ENCODE results near the gene GPX3. TPM values are rescaled to one million over a fixed set of nuclear protein-coding genes. Genes with fewer than 3 reads are reported as not detected.

Gene GPX3
- total RNA-seq, 2 donors from 2014 or later = not detected

GRCh38 chr5:151075698-151076331, 55.4 kb downstream of the GPX3 start:
- H3K9me3 Mint-ChIP-seq = no peaks in the 10 kb centered on the region
- peak overlapping the region; percentile 86 for H3K4me3 Mint-ChIP-seq
- no peak for DNase-seq (ENCODE audit: low spot score)
- ATAC-seq = no peak
- peaks cover 61 to 67% of the 10 kb centered on the region in 2 donors for H3K4me1 Mint-ChIP-seq (ENCODE audit: low read depth in 2 of 2)
- H3K27me3 Mint-ChIP-seq = no peaks in the 10 kb centered on the region
- H3K36me3 Mint-ChIP-seq = peaks cover 18% of the 10 kb centered on the region
- H3K27ac Mint-ChIP-seq = peak overlapping the region; percentile 71 to 78

- Mint-ChIP-seq H3K9me3 (no peaks in the 10 kb centered on the region), H3K4me3 (peak overlapping the region; percentile 86), H3K36me3 (peaks cover 18% of the 10 kb centered on the region), H3K27me3 (no peaks in the 10 kb centered on the region), H3K4me1 (ENCODE audit: low read depth in 2 of 2) (peaks cover 58 to 64% of the 10 kb centered on the region in 2 donors), H3K27ac (peak overlapping the region; percentile 71 to 78)
- ATAC-seq = no peak
- DNase-seq (ENCODE audit: low spot score) = no peak
Observed at GRCh38 chr5:151076616-151077015, 56.2 kb downstream of the GPX3 start.

DNA sequence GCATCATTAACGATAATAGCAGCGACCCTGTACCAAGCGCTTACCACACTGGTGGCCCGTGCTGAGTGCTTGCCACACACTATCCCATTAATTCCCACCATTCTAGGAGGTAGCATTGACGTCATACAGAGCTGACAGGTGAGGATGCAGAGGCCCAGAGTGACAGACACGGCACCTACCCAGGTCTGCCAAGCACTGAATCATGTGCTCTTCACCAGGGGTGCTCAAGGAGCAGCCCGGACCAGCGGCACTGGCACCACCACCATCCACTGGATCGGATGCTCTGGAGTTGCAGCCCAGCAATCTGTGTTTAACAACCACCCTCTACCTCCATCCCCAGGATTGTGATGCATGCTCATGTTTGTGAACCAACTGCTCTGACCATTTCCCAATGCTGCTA, 57.0 kb downstream of the GPX3 start:
- H3K27ac Mint-ChIP-seq = peak overlapping the region; percentile 78 to 86
- peaks cover 53 to 62% of the 10 kb centered on the region in 2 donors for H3K4me1 Mint-ChIP-seq (ENCODE audit: low read depth in 2 of 2)
- no peak for DNase-seq (ENCODE audit: low spot score)
- H3K27me3 Mint-ChIP-seq = no peaks in the 10 kb centered on the region
- H3K36me3 Mint-ChIP-seq = peaks cover 18% of the 10 kb centered on the region
- no peaks in the 10 kb centered on the region for H3K9me3 Mint-ChIP-seq
- peak overlapping the region; percentile 86 for H3K4me3 Mint-ChIP-seq
- ATAC-seq = no peak

DNA sequence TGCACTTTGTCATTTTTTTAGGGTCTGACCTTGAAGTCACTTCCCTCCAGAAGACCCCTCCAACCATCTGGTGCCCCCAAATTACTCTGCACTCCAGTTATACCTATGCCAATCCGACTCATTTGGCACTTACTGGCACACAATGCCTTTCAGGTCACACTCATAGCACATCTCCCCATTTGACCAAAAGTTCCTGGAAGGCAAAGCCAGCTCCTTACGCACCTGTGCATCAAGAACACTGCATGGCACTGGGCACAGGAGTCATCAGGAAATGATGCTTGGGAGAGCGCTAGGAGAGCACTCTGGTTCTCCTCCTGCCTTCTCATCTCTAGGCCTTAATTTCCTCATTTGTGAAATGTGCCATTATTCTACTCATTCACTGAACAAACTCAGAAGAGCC, 57.6 kb downstream of the GPX3 start:
- peaks cover 18% of the 10 kb centered on the region for H3K36me3 Mint-ChIP-seq
- peak overlapping the region; percentile 78 to 86 for H3K27ac Mint-ChIP-seq
- peaks cover 57 to 63% of the 10 kb centered on the region in 2 donors for H3K4me1 Mint-ChIP-seq (ENCODE audit: low read depth in 2 of 2)
- H3K9me3 Mint-ChIP-seq = no peaks in the 10 kb centered on the region
- peak overlapping the region; percentile 86 for H3K4me3 Mint-ChIP-seq
- DNase-seq (ENCODE audit: low spot score) = no peak
- no peaks in the 10 kb centered on the region for H3K27me3 Mint-ChIP-seq
- no peak for ATAC-seq

Other genes with a start within 250 kb of the GPX3 start
- gene SMIM3, start 241.8 kb upstream of the GPX3 start, total RNA-seq = 10 to 100 TPM; 24.5 to 30.4 TPM
- gene IRGM, start 174.1 kb upstream of the GPX3 start, total RNA-seq = 1 to 10 TPM; 1.5 to 2.2 TPM
- gene ZNF300, start 115.6 kb upstream of the GPX3 start, total RNA-seq = 1 to 10 TPM; 4.0 to 7.4 TPM
- gene TNIP1, start 60.4 kb downstream of the GPX3 start, total RNA-seq = 100 to 1,000 TPM; 154 to 260 TPM
- gene ANXA6, start 137.2 kb downstream of the GPX3 start, total RNA-seq = 100 to 1,000 TPM; 271 to 398 TPM
- 10 to 100 TPM; 59.6 to 98.5 TPM for gene CCDC69, start 203.5 kb downstream of the GPX3 start, total RNA-seq
- 10 to 100 TPM; 15.4 to 15.9 TPM for gene GM2A, start 232.6 kb downstream of the GPX3 start, total RNA-seq